ENCODE measurements around the gene TSR2.

TSR2 gene, protein sequence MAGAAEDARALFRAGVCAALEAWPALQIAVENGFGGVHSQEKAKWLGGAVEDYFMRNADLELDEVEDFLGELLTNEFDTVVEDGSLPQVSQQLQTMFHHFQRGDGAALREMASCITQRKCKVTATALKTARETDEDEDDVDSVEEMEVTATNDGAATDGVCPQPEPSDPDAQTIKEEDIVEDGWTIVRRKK

DNA sequence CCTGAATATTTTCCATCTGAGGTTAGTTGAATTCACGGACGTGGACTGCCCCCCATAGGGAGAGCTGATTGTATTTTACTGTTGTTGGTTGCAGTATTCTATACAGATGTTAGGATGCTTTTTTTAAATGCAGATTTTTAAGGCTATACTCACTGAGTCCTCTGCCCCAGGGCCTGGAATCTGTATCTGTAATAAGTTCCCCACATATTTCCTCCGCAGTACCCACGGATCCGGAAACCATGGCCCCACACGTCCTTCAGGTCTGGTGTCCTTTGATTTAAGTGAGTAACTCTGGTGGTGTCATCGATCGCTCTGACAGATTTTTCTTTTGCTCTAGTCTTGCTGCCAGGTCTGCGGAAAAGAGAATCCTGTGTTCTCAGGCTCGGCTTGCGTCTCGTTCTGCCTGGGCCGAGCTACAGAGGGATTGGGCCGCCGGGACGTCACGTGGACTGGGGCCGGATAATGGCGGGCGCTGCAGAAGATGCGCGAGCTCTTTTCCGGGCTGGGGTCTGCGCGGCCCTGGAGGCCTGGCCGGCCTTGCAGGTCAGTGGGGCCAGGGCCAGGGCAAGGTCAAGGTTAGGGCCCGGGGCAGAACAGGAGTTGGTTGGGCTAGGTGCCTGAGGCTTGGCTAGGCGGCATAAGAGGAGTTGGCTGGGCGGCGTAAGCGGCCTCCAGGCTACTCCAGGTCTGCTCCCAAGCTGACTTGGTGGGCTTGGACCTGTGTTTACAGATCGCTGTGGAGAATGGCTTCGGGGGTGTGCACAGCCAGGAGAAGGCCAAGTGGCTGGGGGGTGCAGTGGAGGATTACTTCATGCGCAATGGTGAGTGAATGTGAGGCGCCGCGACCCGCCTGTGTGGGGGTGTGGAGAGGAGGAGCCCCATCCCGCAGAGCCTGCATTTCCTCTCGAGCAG is at the start of gene TSR2:
TSR2 (plus strand) TSS at position 445 of the 912 bp plus-strand sequence; CDS start at position 463, 18 bp downstream.
- peak; percentile 87 for DNase-seq (ENCODE audit: low read depth)

DNA sequence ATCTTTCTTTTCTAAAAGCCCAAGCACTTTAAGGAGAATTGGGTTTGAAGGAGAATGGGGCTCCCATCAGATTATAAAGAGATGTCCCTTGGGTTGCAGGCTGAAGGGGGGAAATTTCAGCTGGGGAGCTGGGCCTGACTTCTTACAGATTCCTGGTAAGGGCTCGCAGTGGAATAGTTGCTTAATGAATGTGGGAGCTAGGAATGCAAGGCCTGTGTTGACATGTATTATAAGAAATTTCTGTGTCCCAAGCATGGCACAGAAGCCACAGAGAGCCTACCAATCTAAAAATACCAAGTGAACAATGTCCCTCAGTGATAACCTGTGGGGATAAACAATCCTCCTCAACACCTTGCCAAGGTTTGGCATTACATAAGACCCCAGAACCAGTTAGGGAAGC is 43.1 kb upstream of the TSR2 start:
- peak; percentile 8 for DNase-seq (ENCODE audit: low read depth)

DNA sequence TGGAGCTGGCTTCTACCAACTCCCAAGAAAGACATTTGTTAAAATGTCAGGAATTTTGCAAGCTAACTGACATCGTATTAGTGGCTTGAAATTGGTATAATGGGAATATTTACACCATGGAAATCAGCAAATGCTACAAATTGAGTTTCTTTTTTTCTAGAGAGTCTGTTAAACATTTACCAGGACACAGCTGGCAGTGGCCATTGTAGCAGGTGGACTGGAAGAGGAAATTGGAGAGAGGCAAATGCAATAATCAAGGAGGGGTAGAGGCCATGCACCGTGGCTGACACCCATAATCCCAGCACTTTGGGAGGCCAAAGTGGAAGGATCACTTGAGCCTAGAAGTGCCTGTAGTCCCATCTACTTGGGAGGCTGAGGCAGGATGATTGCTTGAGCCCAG is 32.9 kb upstream of the TSR2 start:
- DNase-seq (ENCODE audit: low read depth), result no peak

DNA sequence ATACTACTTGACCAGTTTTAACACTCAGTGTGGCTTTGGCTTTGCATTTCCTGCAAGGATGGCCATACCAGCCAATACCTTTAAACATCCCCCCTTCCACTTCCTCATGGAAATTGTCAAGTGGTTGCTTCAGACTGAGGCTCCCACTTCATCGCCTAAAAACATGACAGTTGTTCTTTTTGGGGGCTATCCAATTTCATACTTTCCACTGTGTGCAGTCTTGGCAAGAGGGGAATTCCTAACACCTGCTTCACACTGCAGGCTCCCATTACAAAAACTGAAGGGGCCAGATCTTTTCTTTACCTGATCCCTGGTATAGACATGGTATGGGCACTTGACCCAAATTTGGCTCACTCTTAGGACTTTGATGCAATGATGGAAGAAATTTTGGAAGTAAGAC is 28.5 kb upstream of the TSR2 start:
- DNase-seq (ENCODE audit: low read depth), result no peak

DNA sequence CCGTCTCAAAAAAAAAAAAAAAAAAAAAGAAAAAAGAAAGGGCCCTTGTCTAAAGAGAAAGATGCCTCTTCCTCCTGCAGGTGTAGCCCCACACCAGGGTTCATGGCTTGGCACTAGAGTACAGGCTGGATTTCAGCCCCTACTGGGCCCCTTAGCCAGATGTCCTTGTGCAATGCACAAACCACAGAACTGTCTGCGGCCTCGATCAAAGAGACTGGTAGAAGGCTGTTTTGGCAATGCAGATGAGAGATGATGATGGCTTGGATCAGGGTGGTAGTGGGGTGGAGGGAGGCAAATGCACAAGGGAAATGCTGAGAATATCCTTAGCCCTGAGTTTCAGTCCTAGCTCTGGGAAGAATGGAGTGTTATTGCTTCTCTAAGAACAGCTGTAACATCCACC is 26.5 kb upstream of the TSR2 start:
- peak; percentile 4 for DNase-seq (ENCODE audit: low read depth)

DNA sequence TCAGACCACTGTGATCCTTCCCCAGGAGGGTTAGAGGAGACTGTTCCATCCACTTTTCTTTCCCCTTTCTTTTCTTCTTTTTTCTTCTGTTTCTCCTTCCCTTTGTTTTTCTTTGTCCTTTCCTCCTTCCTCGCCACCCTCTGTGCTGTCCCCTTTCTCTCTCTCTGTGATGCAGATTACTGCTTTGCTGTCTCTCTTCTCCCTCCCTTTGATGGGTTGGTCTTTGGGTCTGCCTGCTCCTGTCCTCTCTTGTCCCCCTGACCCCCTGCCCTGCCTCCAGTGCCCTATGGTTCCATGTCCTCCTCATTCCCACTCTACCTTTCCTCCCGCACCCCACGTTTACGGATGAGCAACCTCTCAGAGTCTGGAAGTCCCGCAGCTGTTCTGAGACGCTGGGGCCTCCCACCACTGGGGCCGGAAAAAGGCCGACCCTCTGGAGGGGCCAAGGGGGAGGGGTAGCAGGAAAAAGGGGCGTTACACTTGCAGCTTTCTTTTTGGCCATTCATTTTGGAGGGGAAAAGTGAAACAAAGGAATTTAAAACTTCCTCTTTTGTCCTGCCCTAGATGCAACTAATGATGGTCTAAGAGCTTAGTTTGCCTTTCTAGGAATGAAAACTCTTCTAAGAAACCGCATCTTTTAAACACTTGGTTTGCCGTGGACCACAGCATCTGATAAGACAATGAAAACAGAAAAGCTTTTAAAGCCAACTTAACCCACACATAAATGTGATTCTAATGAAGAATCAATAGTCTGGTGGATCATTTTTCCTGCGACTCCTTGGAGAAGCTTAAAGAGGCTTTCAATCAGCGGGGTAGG is 24.5 kb upstream of the TSR2 start:
- peak; percentile 55 for DNase-seq (ENCODE audit: low read depth)

DNA sequence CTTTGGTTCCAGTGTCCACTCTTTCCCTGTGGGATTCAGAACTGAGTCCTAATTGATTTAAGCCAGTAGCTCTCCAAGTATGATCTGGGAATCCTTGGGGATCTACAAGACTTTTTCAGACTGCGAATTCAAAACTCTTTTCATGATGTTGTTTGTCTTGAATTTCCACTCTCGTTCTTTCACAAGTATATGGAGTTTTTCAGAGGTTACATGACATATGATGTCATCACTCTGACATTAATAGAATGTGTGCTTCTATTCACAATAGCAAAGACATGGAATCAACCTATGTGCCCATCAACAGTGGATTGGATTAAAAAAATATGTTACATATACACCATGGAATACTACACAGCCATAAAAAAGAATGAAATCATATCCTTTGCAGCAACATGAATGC is 23.2 kb upstream of the TSR2 start:
- DNase-seq (ENCODE audit: low read depth), result no peak

DNA sequence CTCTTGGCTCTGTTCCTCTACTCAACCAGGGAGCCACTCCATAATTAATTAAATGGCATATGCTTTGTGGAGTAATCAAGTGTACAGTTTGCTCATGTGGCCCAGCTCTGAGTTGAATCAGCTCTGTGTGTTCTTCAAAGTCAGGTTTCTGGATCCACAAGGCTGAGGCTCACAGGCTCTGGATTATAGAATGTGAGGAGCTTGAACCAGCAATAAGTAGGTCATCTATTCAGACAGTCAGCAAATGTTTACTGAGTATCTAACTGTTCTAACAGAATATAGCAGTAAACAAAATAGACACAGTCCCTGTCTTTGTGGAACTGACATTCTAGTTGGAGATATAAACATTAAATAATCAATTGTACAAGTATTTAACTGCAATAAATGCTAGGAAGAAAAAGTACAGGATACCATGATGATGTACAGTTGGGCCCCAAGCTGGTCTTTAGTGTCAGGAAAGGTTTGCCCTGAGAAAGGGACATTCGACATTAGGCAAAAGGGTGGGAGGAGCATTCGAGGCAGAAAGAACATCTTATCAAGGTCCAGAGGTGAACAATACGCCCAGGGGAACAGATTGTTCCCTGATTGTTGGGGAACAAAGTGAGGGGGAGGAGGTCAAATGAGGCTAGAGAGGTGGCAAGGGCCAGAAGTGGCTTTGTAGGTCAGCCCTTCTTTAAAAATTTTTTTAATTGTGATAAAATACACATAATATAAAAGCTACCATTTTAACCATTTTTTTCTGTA is 20.5 kb upstream of the TSR2 start:
- no peak for DNase-seq (ENCODE audit: low read depth)

DNA sequence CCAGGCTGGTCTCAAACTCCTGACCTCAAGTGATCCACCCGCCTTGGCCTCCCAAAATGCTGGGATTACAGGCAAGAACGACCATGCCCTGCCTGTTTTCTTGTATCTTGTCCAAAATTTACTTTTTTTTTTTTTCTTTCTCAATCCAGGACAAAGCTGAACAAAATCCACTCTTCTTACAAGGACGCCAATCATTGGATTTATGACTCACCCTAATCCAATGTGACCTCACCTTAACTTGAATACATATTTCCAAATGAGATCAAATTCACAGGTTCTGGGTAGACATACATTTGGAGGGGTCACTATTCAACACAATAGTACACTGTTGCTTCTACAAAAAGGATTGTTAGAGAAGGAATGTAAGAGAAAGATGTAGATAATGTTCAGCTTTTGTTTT is 18.0 kb upstream of the TSR2 start:
- DNase-seq (ENCODE audit: low read depth), result no peak

DNA sequence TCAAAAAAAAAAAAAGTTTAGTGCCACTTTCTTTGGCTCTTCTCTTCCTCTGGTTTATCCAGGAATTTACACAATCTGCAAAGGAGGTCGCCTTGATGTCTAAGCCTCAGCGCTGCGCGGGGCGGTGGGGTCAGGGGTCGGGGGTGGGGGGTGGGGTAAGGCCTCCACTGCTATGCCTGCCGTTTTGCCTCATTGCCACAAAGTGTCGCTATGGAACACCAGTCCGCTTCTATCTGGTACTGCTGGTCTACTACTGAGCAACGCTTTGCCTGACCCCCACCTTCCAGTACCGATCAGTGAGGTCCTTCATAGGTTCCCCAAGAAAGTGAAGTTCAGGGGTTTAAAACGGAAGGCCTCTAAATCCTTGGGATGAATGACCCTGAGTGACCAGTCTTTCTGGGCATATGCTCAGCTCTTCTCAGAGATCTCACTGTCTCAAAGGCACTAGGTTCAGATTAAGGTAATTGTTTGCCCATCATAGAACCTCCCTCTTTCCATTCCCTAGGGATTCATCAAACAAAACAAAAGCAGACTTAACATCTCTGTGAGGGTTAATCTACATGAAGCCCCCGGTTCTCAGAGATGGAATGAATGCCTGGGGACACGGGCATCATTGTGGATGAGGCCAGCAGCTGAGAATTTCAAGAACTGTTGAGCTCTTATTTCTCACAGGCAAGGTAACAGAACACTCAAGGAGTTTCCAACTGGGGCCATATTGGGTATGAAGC is 16.9 kb upstream of the TSR2 start:
- DNase-seq (ENCODE audit: low read depth), result peak; percentile 9

DNA sequence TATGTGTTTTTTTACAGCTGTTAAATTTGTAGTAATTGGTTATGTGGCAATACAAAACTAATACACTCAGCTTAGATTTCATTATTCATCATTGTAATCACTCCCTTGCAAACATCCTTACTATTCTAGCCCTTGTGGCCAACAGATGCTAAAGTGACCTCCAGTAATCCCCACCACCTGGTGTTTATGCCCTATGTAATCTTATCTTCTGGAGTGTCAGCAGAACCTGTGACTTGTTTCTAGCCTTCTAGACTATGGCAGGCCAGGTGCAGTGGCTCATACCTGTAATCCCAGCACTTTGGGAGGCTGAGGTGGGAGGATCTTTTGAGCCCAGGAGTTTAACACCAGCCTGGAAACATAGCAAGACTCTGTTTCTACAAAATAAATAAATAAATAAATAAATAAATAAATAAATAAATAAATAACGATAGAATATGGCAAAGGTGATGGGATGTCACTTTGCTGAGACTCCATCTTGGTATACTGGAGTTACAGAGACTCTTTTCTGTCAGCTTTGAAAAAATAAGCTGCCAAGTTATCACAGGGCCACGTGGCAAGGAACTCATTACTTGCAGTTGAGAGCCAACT is 12.3 kb upstream of the TSR2 start:
- no peak for DNase-seq (ENCODE audit: low read depth)

DNA sequence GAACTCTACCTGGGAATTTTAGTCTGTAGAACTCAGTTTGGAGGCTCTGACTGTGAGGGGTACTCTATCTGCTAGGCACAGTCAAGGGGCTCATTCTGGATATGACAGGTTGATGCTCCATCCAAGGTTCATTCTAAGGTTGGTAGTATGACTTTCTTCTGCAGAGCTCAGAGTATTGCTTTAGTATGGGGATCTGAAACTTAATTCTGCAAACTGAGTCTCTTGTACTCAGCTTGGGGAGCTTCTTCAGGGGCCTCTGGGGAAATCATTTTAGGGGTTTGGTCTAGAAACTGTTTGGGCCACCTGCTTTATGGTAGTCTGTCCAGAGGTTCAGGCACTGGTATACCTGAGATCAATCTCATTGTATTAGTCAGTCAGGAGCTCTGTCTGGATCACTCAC is 9.7 kb upstream of the TSR2 start:
- DNase-seq (ENCODE audit: low read depth), result no peak

DNA sequence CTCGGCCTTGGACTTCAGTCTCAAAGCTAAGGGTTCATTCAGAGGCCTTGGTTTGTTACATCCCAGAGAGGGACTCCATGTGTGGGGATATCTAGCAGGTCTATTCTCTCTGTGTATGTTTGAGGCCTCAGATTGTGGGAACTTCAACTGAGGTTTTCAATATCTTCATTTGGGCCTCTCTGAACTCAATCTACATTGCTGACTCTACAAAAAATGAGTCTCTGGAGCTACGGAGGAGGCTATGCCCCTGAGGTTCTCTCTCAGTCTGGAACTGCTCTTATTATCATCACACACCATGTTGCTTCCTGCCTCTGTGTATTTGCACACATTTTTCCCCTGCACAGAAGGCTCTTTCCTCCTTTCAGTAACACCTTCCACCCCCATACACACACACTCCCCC is 5.1 kb upstream of the TSR2 start:
- no peak for DNase-seq (ENCODE audit: low read depth)

DNA sequence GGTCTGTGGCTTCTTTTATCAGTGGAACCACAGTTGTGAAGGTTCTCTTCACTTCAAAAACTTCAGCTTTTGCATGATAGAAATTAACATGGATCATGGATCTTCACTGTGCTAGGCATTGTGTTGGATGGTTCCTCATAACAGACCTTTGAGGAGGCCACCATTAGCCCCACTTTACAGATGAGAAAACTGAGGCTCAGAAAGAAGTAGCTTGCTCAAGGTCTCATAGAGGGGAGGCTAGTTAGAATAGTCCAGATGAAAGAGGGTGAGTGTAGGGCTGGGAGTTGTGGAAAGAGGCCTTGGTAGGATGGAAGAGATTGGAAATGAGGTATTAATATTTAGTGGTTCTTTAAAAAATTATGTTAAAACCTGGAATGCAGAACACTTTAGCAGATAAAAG is 2.6 kb downstream of the TSR2 start:
- no peak for DNase-seq (ENCODE audit: low read depth)

DNA sequence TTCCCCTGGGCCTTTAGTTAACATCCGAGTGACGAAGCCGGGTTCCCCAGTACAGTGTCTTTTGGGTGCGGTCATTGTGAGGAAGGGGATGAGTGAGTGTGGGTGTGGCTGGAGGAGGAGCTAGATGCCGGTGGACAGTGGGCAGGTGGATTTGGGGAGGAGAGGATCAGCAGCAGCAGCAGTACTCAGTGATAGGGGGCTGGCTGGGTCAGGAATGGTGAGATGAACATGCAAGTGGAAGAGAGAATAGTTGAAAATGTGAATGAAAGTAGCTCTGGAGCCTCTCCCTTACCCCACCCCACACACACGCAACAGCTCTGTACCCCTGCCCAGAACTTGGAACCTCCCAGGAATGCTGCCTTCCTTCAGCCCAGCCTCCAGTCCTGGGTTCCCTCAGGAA is 4.5 kb downstream of the TSR2 start:
- no peak for DNase-seq (ENCODE audit: low read depth)

DNA sequence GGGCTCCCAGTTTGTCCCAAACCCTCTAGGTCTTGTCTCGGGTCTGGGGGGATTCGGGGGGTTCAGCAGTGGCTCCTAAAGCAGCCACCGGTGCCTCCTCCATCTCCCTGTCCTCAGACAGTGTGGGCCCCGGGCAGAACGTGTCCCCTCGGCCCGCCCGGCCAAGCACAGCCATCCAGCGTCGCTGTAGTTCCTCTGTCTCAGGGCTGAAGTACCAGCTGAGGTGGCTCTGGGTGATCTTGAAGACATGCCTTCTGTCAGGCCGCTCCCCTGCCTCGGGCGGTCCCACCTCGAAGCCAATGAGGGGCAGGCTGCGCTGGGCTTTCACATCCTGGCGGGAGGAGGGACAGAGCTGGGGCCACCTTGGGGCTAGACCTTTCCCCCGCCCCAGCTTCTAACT is 5.9 kb downstream of the TSR2 start:
- DNase-seq (ENCODE audit: low read depth), result no peak

DNA sequence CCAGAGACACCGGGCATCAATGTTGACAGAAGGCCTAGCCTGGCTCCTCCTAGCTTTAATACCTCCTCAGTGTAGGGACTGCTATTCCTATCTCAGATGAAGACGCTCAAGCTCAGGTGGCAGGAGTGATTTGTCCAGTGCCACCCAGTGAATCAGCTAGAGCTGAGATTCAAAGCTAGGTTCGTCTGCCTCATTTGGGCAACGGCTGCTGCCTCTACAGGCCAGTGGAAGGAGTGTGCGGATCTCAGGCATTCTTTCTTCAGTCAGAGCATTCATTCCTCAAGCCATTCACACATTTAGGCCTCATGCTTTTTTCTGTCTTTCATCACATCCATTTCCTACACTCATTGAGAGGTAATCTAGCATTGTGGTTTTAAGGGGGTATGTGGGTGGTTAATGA is 7.3 kb downstream of the TSR2 start:
- DNase-seq (ENCODE audit: low read depth), result peak; percentile 16

DNA sequence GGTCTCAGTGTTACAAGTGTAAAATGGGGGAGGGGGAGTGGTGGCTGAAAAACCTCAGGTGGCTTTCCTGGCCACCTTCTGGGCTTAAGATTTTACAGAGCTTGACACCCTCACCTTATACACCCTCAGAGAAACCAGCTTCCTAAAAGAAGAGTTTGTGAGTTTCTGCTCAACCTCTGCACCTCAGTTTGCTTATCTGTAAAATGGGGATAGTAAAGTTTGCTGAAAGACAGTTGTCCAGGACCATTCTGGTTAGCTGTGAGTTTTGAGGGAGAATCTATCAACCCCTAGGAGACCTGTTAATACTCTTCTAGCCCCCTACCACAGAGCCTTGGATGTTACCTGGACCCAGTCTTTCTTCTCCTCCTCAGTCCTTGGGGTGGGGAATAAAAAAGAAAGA is 9.7 kb downstream of the TSR2 start:
- DNase-seq (ENCODE audit: low read depth), result no peak

DNA sequence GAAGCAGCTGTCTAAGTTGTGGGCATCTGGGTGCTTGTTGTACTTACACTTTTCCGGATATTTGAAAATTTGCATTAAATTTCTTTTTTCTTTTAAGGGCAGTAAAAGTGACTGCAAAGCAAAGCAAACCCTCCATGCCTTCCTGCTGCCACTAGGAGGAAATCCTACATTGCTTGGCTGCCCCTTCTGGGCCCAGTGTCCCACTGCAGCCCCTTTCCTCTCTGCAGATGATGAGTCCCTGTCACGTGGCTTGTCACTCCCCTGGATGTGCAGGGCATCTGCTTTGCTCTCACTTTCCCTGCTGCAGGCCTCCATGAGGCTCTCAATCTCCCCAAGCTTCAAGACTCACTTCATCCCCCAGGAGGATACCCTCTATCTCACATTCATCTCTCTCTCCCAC is 12.7 kb downstream of the TSR2 start:
- DNase-seq (ENCODE audit: low read depth), result peak; percentile 7

DNA sequence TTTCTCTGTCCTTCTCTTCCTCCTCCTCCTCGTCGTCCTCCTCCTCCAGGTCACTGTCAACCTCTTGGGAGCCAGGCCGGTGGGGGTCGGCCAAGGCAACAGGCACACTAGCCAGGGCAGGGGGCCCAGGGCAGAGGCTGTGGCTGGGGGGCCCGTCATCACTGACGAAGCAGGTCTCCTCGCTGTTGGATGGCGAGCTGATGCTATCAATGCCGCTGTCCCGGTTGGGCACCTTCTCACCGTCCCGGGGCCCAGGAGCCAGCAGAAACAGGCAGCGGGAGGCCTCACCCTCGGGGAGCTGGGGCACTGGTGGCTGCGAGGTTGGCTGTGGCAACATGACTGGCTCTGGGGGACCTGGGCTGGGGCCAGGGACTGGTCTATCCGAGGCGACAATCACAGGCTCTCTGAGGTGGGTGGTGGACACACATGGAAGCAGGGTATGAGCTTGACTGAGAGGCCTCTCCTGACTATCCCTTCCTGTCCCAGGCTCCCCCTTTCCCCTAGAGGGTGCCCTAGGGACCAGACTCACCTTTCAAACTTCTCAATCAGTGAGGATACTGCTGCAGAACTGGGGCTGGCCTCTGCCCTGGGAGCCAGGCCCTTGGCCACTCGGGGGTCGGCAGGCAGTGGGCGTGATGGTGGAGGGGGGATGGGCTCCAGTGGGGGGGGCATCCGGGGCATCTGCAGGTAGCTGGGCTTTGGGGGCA is 30.0 kb downstream of the TSR2 start:
- DNase-seq (ENCODE audit: low read depth), result no peak
